Cerebellar nuclear complex (tissue), 1 donor: Measurements from ENCODE around the gene TCF7L2.

Experiments
- DNase-seq, 2 experiments: peaks; one replicate each; lab custom pipeline; 2025; lab: John Stamatoyannopoulos, UW

TCF7L2 gene

GRCh38 chr10:113126229-113127201 is 176.5 kb downstream of the TCF7L2 start:
- no peak for DNase-seq

DNA sequence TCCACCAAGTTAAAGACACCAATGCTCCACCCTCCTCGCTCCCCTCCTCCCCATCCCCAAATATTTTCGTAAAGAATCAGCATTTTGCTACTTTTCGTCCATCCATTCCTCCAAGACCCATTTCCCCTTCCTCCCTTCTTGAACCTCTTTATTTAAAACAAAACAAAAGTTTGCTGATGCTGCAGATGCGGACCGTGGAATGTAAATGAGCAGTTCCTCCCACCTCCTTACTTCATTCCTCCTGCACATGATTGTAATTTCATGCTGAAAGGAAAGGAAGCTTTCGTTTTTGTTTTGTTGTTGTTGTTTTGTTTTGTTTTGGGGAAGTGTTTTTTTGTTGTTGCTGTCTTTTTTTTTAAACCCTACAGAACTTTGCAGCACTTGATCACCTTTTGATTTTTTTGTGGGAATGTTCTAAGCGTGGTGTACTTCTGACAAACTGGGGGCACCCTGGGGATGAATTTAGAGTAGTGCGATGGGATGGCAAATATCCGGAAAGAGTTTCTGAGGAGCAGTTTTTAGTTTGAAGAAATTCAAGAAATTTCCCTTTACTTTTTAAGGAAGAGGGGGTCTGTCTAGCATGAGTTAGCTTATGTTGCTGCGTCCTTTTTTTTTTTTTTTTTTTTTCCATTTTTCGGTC is 177.3 kb downstream of the TCF7L2 start:
- DNase-seq = no peak

GRCh38 chr10:113127901-113128283 is 177.8 kb downstream of the TCF7L2 start:
- no peak for DNase-seq

GRCh38 chr10:113128450-113129070 is 178.5 kb downstream of the TCF7L2 start:
- DNase-seq = no peak

DNA sequence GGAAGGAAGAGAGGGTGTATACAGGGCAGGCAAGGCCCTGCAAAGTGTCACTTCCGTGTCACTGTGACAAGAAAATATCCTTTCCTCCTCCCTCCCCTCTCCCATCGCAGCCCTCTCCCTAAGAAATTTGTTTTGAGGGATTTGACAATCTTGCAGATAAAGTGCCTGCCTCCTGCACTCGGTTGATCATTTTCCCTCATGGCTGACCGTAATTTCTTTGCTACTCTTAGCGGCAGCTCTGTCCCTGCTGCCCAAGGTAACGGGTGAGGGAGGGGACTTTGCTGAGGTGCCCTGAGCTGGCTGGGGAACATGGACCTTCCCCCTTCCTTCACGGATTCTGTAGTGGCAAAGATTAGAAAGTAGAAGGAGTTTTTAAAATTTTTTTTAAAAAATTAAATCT is 179.1 kb downstream of the TCF7L2 start:
- DNase-seq = no peak

DNA sequence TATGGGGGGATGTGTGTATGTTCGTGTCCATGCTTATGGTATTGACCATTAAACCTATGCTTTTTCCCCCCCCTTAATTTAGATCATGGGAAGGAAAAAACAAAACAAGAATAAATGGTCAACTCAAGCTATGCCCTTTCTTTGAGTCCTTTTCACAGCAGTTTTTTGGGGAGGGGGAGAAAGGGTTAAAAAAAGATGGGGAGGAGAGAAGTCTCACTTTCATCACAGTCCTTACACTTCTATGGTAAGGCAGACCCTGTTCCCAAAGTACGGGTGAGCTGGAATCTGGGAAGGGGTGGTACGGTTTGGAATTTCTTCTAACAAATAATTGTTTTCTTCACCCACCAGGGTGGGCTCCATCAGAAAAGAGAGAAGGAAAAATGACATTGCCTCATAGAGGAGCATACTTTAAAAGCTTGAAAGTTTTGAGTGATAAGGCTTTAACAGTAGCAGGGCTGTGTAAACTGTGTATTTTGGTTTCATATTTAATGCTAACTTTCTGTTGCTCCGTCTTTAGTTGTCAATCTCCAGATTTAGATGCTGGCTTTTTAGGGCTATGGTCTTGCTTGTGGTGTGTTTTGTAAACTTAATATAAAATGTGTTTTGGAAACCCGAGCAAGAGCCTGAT is 180.1 kb downstream of the TCF7L2 start:
- no peak for DNase-seq

DNA sequence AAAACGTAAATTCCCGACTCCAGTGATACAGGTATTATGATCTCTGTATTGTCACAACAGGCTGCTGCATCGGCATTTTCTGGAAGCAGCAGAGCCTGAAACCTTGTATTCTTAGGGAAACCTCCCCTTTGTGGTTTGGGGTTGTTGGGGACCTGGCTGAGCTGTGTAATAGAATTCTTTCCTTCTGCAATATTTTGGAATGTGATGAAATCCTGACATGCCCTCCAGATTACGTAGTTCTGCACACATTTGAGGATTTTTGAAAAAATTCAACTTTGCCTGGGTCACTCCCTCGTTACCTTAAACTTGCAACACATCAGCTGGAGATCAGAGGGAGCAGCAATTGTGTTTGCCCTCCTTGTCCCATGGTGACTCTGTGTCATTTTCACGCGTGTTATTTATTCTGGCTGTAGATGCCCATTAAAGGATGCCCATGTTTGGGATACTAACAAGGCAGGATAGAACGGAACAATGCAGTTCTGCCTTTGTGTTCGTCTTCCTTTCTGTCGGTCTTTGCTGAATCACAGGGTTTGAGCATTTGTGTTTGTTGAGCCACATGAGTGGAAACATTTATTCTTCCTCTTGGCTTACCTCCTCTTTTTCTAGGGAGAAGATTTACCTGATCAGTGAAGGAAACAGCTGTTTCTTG is 181.7 kb downstream of the TCF7L2 start:
- DNase-seq = no peak

DNA sequence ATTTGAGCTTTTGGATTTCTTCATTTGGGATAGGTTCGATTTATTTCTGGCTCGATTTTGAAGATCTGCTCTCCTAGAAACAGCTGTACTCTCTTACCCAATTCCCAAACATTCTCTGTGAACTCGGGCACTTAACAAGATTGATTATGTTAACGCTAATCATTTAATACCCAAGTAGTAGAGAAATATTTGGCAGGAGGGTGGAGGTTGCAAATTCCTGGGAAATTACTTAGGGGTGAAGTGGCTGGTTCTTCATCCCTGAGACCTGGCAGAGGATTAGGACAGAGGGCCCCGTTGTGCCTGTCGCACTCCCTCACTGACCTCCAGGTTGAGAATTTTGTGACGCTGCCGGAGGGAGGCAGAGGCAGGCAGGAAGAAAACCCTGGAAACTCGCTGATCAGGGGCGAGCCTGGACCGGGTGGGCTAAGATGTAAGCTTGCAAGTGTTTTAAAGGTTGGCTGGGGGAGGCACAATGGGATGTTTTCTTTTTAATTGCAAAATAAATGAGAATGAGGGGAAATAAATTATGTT is 182.6 kb downstream of the TCF7L2 start:
- no peak for DNase-seq

DNA sequence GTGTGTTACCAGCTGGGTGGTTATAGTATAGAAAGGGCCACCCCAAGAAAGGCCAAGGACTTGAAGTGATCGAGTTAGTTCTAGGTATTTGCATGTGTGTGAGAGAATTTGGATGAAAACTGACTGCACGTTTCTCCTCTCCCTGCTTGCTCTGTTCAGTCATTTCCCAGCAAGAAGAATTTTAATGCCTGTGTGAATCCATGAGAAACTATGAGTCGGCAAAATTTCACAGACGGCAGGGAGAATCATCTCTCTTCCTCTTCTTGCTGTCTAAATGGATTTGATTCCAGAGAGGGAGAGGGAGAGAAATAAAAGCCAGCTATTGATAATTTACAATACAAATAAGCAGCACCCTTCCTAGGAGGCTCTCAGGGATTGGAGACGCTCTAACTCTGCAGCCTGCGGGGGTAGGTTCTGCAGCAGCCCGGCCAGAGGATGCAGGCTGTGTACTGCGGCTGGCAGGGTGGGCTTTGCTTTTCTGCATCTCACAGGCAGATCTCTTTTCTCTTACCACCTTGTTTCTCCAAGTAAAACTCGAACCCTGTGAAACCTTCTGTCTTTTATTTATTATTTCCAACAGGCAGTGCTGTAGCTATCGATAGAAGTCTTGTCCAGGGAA is 183.6 kb downstream of the TCF7L2 start:
- DNase-seq = no peak

DNA sequence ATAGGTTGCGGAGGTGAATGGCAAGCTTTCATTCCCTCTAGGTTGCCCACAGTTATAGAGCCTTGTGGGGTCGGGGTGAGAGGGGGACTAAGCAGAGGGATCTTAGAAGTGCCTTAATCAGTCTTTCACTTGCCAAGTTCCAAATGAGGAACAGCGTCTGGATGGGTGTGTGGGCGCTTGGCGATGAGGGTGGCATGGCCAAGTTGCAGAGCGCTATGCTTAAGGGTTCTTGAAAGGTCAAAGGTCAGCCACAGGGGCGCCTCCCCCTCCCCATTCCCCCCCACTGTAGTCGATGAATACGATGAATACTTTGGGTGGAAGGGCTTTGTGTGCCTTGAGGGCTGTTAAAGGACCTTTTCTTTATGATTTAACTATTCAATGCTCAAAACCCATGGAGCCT is 185.0 kb downstream of the TCF7L2 start:
- DNase-seq = no peak

- no peak for DNase-seq
Measured at GRCh38 chr10:113137941-113138685, 188.1 kb downstream of the TCF7L2 start.

DNA sequence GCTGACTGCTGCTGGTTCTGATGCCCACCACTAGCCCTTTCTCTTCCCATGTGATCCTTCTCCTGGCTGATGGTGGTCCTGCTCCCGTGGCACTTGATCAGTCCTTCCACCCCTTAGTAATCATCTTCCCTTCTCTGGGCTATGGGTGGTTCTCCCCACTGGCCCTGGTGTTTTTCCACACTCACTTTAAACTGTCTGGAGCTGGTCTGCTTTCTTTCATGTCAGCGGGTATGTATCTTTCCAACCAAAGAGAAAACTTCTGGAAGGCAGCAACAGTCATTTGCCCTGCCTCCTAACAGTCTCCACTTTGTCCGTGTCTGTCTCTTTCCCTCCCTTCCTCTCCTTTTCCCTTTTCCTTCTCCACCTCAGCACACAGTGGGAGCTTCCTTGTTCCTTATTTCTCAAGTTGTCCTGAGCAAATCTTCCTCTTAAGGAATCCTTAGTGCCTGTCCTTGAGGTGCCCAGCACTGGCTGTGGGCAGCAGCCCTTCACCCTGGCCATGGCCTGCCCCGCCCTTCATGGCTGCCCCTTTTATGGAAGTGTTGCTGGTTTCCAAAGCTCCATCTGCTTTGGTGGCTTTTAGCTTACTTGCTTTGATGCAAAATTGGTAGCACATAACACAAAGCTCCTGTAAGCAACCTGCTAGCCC is 189.0 kb downstream of the TCF7L2 start:
- no peak for DNase-seq

DNA sequence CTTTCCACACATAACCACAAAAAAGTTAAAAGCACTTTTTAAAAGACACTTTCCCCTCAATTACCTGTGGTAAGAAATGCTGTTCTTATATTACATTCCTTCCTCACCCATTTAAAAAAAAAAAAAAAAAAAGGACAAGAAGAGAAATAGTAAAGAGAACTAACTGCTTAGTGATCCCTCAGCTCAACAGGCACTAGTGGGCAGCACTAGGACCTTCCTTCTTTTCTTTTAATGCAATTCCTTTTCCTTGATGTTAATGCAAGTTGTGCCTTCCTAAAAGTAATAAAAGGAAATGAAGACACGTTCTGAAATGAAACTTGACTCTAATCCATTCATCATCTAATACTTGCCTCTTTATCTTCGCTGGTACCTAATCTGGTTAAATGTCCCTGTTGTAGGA is 189.7 kb downstream of the TCF7L2 start:
- no peak for DNase-seq

GRCh38 chr10:113140143-113141011 is 190.3 kb downstream of the TCF7L2 start:
- DNase-seq = no peak

DNA sequence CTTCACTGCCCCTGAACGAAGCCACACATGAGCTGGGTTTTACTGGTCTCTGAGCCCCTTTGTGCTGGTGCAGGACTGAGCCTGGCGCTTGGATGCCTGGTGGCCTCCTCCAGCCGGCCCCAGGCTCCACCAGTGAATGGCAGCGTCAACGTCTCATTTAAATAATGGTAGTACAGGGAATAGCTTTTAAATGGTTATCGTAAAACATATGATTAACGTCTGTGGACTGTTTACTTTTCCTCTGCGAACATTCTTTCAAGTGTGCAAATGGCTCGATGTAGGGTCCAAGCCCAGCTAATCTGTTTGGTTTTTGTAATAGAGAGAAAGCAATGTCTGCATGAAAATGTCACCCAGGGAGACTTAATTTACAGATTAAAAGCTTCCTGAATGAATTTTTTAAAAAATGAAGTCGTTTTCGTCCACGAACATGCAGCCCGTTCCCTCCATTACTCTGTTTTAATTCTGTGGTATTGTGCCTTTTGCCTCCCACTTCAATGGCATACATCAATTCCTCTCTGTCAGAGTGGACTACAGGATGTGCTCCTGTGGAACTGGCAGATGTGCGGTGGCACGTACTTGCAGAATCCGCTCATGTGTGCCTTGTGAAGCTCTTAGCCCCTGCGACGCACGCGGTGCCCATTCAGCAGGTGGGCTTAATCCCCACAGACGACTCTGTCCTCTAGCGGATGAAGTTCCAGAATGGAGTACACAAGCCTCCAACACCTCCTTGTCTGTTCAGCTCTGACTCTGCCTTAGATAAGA is 192.7 kb downstream of the TCF7L2 start:
- no peak for DNase-seq

GRCh38 chr10:113144576-113144975 is 194.5 kb downstream of the TCF7L2 start:
- DNase-seq = no peak

GRCh38 chr10:113148071-113148825 is 198.2 kb downstream of the TCF7L2 start:
- no peak for DNase-seq
